Measurements from ENCODE around the gene DTX1. TPM values are rescaled to one million over a fixed set of nuclear protein-coding genes. Genes with fewer than 3 reads are reported as not detected.
A peak's percentile ranks its signal among the peaks of the same experiment; 100 is the strongest.

The DTX1 gene
- total RNA-seq, 1 donor from 2014 or later, result 79.4 TPM

DNA sequence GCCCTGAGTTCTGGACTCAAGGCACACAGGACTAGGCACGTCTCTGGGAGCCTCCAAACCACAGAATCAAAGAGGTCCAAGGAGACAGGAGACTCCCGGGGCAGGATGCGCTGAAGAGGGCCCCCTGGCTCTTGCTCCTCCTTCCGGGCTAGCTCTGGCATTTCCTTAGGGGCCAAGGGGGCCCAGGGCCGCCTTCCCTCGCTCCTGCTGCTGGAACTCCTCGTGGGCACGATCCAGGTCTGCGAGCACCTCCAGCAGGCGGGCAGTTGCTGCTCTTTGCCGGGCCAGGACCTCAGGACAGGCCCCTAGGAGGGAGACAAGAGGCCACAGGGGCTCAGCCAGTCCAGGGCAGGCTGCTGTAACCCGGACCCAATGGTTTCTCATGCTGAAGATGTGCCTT, 43.2 kb downstream of the DTX1 start:
- CTCF ChIA-PET, result interaction anchor here (2.0 to 6.7 kb wide), 3 partner anchors 52 to 107 kb away, joined by 14 to 85 read pairs (median 35); no protein-coding TSS in a partner anchor
- H3K4me1 Mint-ChIP-seq, result peaks cover 25% of the 10 kb centered on the region
- ATAC-seq (ENCODE audit: low read depth) (no peak), DNase-seq (no peak)
- POLR2A ChIA-PET, result interaction anchor here (0.6 to 1.0 kb wide), 3 partner anchors 29 to 809 kb away, joined by 3 to 10 read pairs (median 4); no protein-coding TSS in a partner anchor
- H3K27me3 Mint-ChIP-seq, result no peaks in the 10 kb centered on the region
- no peak overlapping the region for H3K4me3 Mint-ChIP-seq
- intact Hi-C loops (cut with micrococcal nuclease), result loop anchor here (2.0 to 5.0 kb wide), 2 partner anchors 33 to 199 kb away; no protein-coding TSS in a partner anchor
- no peaks in the 10 kb centered on the region for H3K9me3 Mint-ChIP-seq
- H3K27ac Mint-ChIP-seq, result peak overlapping the region; percentile 56
- TF ChIP-seq, protein P1, sequence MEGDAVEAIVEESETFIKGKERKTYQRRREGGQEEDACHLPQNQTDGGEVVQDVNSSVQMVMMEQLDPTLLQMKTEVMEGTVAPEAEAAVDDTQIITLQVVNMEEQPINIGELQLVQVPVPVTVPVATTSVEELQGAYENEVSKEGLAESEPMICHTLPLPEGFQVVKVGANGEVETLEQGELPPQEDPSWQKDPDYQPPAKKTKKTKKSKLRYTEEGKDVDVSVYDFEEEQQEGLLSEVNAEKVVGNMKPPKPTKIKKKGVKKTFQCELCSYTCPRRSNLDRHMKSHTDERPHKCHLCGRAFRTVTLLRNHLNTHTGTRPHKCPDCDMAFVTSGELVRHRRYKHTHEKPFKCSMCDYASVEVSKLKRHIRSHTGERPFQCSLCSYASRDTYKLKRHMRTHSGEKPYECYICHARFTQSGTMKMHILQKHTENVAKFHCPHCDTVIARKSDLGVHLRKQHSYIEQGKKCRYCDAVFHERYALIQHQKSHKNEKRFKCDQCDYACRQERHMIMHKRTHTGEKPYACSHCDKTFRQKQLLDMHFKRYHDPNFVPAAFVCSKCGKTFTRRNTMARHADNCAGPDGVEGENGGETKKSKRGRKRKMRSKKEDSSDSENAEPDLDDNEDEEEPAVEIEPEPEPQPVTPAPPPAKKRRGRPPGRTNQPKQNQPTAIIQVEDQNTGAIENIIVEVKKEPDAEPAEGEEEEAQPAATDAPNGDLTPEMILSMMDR (IDR thresholded peaks at IDR 0.05), result no peak
- peaks cover 9% of the 10 kb centered on the region for H3K36me3 Mint-ChIP-seq (ENCODE audit: low read depth)

DNA sequence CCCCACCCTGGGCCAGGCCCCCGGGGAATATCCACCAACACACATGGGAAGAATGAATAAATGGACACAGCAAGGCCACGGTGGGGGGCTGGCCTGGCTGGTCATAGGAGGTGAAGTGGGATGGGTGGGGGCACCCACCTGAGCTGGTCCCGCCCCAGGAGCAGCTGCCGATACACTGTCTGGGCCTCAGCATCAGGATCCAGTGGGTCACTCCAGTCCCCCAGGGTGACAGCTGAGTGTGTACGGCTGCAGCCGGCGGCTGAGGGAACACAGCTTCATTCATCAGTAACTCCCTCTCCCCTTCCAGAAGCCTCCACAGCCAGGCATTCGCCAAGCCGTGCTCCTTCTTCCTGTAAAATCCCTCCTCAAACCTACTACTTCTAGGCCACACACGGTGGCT, 45.2 kb downstream of the DTX1 start:
- intact Hi-C loops (cut with micrococcal nuclease), result no loop called here
- TF ChIP-seq, protein P1 (IDR thresholded peaks at IDR 0.05), result no peak

DNA sequence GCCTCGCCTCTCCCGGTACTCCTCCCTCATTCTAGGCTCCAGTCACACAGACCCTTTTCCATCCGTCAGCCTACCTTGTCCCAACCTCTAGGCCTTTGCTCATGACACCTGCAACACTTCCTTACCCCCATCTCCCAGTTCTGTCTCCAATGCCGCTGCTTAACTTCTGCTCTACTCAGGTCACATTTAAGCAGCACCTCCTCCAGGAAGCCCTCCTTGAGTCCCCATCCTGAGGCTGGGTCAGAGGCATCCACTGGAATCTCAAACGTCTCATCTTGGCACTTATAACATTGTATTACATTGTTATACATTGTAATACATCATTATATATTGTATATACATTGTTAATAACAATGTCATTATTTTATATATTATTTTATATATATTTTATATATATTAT, 46.3 kb downstream of the DTX1 start:
- ChIA-PET POLR2A (interaction anchor here (1.4 kb wide), 1 partner anchor 10 kb away, joined by 4 read pairs; no protein-coding TSS in a partner anchor), CTCF (interaction anchor here (1.0 to 6.7 kb wide), 3 partner anchors 54 to 71 kb away, joined by 4 to 85 read pairs (median 35); no protein-coding TSS in a partner anchor)
- Mint-ChIP-seq H3K9me3 (no peaks in the 10 kb centered on the region), H3K27me3 (no peaks in the 10 kb centered on the region), H3K36me3 (ENCODE audit: low read depth) (no peaks in the 10 kb centered on the region), H3K4me3 (no peak overlapping the region), H3K27ac (no peak overlapping the region), H3K4me1 (peaks cover 27% of the 10 kb centered on the region)
- ATAC-seq (ENCODE audit: low read depth) (no peak), DNase-seq (no peak)
- intact Hi-C loops (cut with micrococcal nuclease), result no loop called here
- TF ChIP-seq, protein P1 (IDR thresholded peaks at IDR 0.05), result no peak

More for the DNA sequence above, 45.2 kb downstream of the DTX1 start:
- Mint-ChIP-seq H3K27me3 (no peaks in the 10 kb centered on the region), H3K36me3 (ENCODE audit: low read depth) (peaks cover 3% of the 10 kb centered on the region), H3K27ac (no peak overlapping the region), H3K9me3 (no peaks in the 10 kb centered on the region), H3K4me1 (peaks cover 27% of the 10 kb centered on the region), H3K4me3 (no peak overlapping the region)
- DNase-seq (no peak), ATAC-seq (ENCODE audit: low read depth) (no peak)
- CTCF ChIA-PET, result interaction anchor here (1.2 to 6.7 kb wide), 3 partner anchors 51 to 72 kb away, joined by 4 to 85 read pairs (median 35); no protein-coding TSS in a partner anchor
- POLR2A ChIA-PET, result no interaction called here

DNA sequence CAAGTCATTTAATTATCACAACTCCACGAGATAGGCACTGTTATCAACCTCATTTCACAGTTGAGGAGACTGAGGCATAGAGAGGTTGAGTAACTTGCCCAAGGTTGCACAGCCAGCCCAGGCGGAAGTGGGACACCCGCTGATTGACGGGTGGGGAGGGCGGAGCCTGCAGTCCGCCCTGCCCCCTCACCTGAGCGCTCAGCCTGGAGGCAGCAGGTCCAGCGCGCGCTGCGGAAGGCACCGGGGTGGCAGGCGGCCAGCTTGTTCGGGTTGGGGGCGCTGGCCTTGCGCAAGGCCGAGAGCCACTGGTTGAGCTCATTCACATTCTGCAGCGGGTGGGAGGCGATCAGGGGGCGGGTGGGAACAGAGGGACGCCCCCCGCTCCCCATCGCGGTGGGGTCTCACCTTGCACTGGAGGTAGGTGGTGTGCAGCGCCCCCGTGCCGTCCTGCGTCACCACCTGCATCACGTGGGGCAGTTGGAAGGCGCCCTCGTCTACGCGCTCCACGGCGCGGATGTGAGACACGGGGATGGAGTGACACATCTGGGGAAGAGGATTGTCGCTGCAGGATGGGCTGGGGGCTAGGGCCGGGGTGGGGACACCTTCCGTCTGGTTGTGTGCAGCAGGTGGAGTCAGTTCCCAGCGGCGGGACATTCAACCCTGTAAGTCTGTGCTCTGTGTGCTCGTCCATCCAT, 47.4 kb downstream of the DTX1 start:
- Mint-ChIP-seq H3K4me1 (peaks cover 17% of the 10 kb centered on the region), H3K27me3 (no peaks in the 10 kb centered on the region), H3K4me3 (peak overlapping the region; percentile 77), H3K36me3 (ENCODE audit: low read depth) (no peaks in the 10 kb centered on the region), H3K27ac (no peak overlapping the region), H3K9me3 (no peaks in the 10 kb centered on the region)
- peak; percentile 86 for ATAC-seq (ENCODE audit: low read depth)
- TF ChIP-seq, protein P1 (IDR thresholded peaks at IDR 0.05), result no peak
- intact Hi-C loops (cut with micrococcal nuclease), result no loop called here
- ChIA-PET CTCF (interaction anchor here (1.0 to 6.7 kb wide), 4 partner anchors 49 to 70 kb away, joined by 3 to 35 read pairs (median 4); no protein-coding TSS in a partner anchor), POLR2A (interaction anchor here (0.6 to 1.4 kb wide), 4 partner anchors 11 to 231 kb away, joined by 3 to 10 read pairs (median 4); no protein-coding TSS in a partner anchor)
- DNase-seq, result no peak

DNA sequence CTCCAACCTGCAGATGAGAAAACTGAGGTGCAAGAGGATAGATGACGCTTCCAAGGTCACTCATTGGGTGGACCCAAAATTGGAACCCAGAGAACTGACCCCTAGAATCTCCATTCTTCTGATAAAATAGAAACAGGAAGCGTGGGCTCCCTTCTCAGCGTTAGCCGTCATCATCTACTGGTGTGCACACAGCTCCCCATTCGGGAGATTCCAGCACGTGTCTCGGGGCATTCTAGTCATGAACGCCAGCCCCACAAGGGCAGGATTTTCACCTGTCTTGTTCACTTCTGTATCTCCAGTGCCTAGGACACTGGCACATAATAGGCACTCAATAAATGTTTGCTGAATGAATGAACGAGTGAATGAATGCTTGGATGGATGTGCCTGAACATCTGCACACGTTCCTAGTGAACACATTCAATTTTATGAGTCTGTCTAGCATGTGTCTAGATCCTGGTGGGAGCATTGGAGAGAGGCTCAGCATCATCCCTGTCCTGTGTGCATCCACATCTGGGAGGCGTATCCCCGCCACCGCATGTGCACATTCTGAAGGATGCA, 48.5 kb downstream of the DTX1 start:
- H3K27me3 Mint-ChIP-seq, result no peaks in the 10 kb centered on the region
- DNase-seq, result no peak
- H3K27ac Mint-ChIP-seq, result no peak overlapping the region
- peaks cover 13% of the 10 kb centered on the region for H3K4me1 Mint-ChIP-seq
- intact Hi-C loops (cut with micrococcal nuclease), result no loop called here
- POLR2A ChIA-PET, result no interaction called here
- no peak overlapping the region for H3K4me3 Mint-ChIP-seq
- CTCF ChIA-PET, result interaction anchor here (1.1 kb wide), 1 partner anchor 48 kb away, joined by 3 read pairs; no protein-coding TSS in a partner anchor
- TF ChIP-seq, protein P1 (IDR thresholded peaks at IDR 0.05), result no peak
- no peak for ATAC-seq (ENCODE audit: low read depth)
- no peaks in the 10 kb centered on the region for H3K36me3 Mint-ChIP-seq (ENCODE audit: low read depth)
- no peaks in the 10 kb centered on the region for H3K9me3 Mint-ChIP-seq

Measured in activated B cell treated with CpG ODN at 0.5 μM for 24 hours (primary cell).